K562 (cell line): ENCODE data around the gene SEC14L2. TPM values are rescaled to one million over a fixed set of nuclear protein-coding genes. Genes with fewer than 3 reads are reported as not detected.

Source experiments
- ATAC-seq: fragments of 200-7000 bp; cut with Tn5 transposase; 3 replicates; pipeline ENCODE4 v1.9.1; 2020; ENCODE audit warnings: moderate library complexity
- BruUV-seq: library from RNA; stranded (reverse); fragments of 400-500 nt; replicated peaks from 2 replicates; lab custom pipeline; 2021; lab: Mats Ljungman, UMichigan
- CTCF ChIA-PET: fragments of 300-600 bp; formaldehyde crosslinking; extraction: SDS; loops from one replicate; lab custom pipeline; 2021; ENCODE audit warnings: low intra/inter-chr PET ratio; lab: Yijun Ruan, JAX
- POLR2A ChIA-PET: fragments of 300-600, 350-650 bp; sonication (Branson Sonifier 250); formaldehyde crosslinking; extraction: SDS; loops from one replicate; lab custom pipeline; 2021; ENCODE audit warnings: antibody characterized with exemption, inconsistent platforms; lab: Yijun Ruan, JAX
- DNase-seq, 4 experiments: peaks; one replicate each; pipeline versions ENCODE4 v3.0.0 to v3.0.0-alpha.2; 2011 to 2018; ENCODE audit warnings: low spot score in 3 of 4, mixed read lengths in 3 of 4; ENCODE audit errors: extremely low read depth in 1 of 4
- FAIRE-seq: peaks from 2 replicates; lab custom pipeline; 2011; peaks lifted over from hg19 to GRCh38; lab: Jason Lieb, UNC
- H2AFZ ChIP-seq: 2 replicates; pipeline ENCODE4 v1.6.0; 2011; ENCODE audit warnings: low read depth, low read length, control low read depth, inconsistent platforms
- H3K27ac ChIP-seq: fragments of 200-600 bp; 3 replicates; pipeline ENCODE4 v1.8.0; 2011; ENCODE audit warnings: low read depth, mild to moderate bottlenecking, control low read depth, inconsistent platforms, low read length, moderate library complexity, mixed read lengths; ENCODE audit errors: extremely low read depth
- H3K27me3 ChIP-seq, 2 experiments: fragments of 300-600 bp in 1 of 2; 2 replicates in 1 of 2; 3 replicates in 1 of 2; pipeline versions ENCODE4 v1.6.0 to v1.8.0; 2011; ENCODE audit warnings: inconsistent platforms in 2 of 2, low read length in 2 of 2, mild to moderate bottlenecking in 1 of 2, mixed read lengths in 1 of 2, moderate library complexity in 1 of 2; ENCODE audit not compliant: control insufficient read depth in 2 of 2, insufficient read depth in 2 of 2
- H3K36me3 ChIP-seq: fragments of 300-600 bp; 3 replicates; pipeline ENCODE4 v1.8.0; 2011; ENCODE audit warnings: mild to moderate bottlenecking, low read length, inconsistent platforms; ENCODE audit not compliant: control insufficient read depth, insufficient read depth
- H3K4me1 ChIP-seq, 2 experiments: fragments of 200-600 bp in 1 of 2; replicated peaks in 1 of 2; 2 replicates in 1 of 2; 3 replicates in 1 of 2; pipeline versions ENCODE4 v1.5.1 to v1.8.0; 2011; ENCODE audit warnings: inconsistent platforms in 2 of 2, low read length in 2 of 2, mild to moderate bottlenecking in 1 of 2, mixed read lengths in 1 of 2, moderate library complexity in 1 of 2; ENCODE audit not compliant: control insufficient read depth in 2 of 2, insufficient read depth in 2 of 2
- H3K4me2 ChIP-seq: 2 replicates; pipeline ENCODE4 v1.6.1; 2011; ENCODE audit warnings: low read length, control low read depth, inconsistent platforms, mixed read lengths; ENCODE audit not compliant: insufficient read depth
- H3K4me3 ChIP-seq: fragments of 200-600 bp; sonication (generic), shearing (Covaris generic); 2 replicates; pipeline ENCODE4 v1.5.1; 2016; ENCODE audit warnings: control low read depth, inconsistent platforms
- H3K79me2 ChIP-seq: fragments of 200-600 bp; 3 replicates; pipeline ENCODE4 v1.8.0; 2011; ENCODE audit warnings: low read length, inconsistent platforms; ENCODE audit not compliant: control insufficient read depth, insufficient read depth
- H3K9ac ChIP-seq, 2 experiments: 2 replicates each; pipeline versions ENCODE4 v1.6.0 to v1.6.1; 2011; ENCODE audit warnings: low read depth in 2 of 2, low read length in 2 of 2, control low read depth in 1 of 2, inconsistent platforms in 1 of 2, mild to moderate bottlenecking in 1 of 2, mixed read lengths in 1 of 2; ENCODE audit not compliant: insufficient read depth in 1 of 2
- H3K9me1 ChIP-seq: one replicate; pipeline ENCODE4 v1.6.0; 2011; ENCODE audit warnings: inconsistent platforms, mild to moderate bottlenecking, low read length, moderate library complexity; ENCODE audit not compliant: control insufficient read depth, insufficient read depth
- H3K9me3 ChIP-seq: replicated peaks from 2 replicates; pipeline ENCODE4 v1.5.1; 2011; ENCODE audit warnings: low read depth, low read length, inconsistent platforms; ENCODE audit not compliant: control insufficient read depth, insufficient read depth
- H4K20me1 ChIP-seq: replicated peaks from 2 replicates; pipeline ENCODE4 v1.6.1; 2011; ENCODE audit warnings: low read length, inconsistent platforms, mixed read lengths; ENCODE audit not compliant: control insufficient read depth, insufficient read depth
- FUS ChIP-seq: fragments of 200-400 bp; formaldehyde crosslinking; optimal IDR thresholded peaks from 2 replicates; pipeline ENCODE3; 2017; ENCODE audit warnings: low read depth, low read length
- GATAD2B ChIP-seq: fragments of 450-650 bp; IDR thresholded peaks from 2 replicates; pipeline ENCODE4 v1.6.1; 2017; ENCODE audit warnings: mild to moderate bottlenecking, borderline replicate concordance
- PML ChIP-seq: IDR thresholded peaks from 2 replicates; pipeline ENCODE4 v1.6.1; 2012; ENCODE audit warnings: low read length, inconsistent platforms
- POLR2G ChIP-seq: fragments of 200-400 bp; formaldehyde crosslinking; IDR thresholded peaks from 2 replicates; pipeline ENCODE4 v1.6.1; 2017; ENCODE audit warnings: low read depth, mild to moderate bottlenecking, antibody characterized with exemption, low read length, moderate library complexity
- WGBS: fragments of 100-300 bp; shearing (Covaris generic); methylation state at CpG from one replicate; pipeline ENCODE4 v1.1.6; 2016; ENCODE audit warnings: low coverage, mixed read lengths; ENCODE audit not compliant: insufficient coverage; ENCODE audit errors: missing lambda C conversion rate; 5-methylcytosine and 5-hydroxymethylcytosine counted together
- in situ Hi-C: fragments of 300-500 bp; cut with MboI; formaldehyde crosslinking; loops from 4 replicates; pipeline ENCODE4 v1.15.0; 2018; ENCODE audit warnings: inconsistent platforms, mixed read lengths
- intact Hi-C: fragments of 100-400 bp; cut with micrococcal nuclease; formaldehyde crosslinking; loops from 2 replicates; pipeline ENCODE4 v1.14.2; 2022
- polyA plus RNA-seq, 8 experiments: library from polyadenylated mRNA; depleted of rRNA in 4 of 8; stranded (reverse) in 5 of 8; unstranded in 3 of 8; fragments of >200 nt; fragmentation: Nextera tagmentation in 2 of 8; fragmentation: Illumina TruSeq in 1 of 8; extraction: Ambion mirVana in 2 of 8; extraction: Trizol in 1 of 8; gene quantifications; 2 replicates each; pipeline versions ENCODE4 v1.2.1 to v1.2.3, GENCODE V29; 2011 to 2014; ENCODE audit warnings: inconsistent platforms in 1 of 8, missing spikeins in 1 of 8
- total RNA-seq, 7 experiments: library from RNA; depleted of rRNA in 6 of 7; stranded (reverse); fragments of >200 nt in 6 of 7; fragmentation: Illumina TruSeq in 2 of 7; extraction: Trizol in 2 of 7; gene quantifications; 2 replicates each; pipeline versions ENCODE4 v1.2.1 to v1.2.3, GENCODE V29; 2011 to 2021; ENCODE audit warnings: low replicate concordance in 1 of 7
- TF ChIP-seq, protein P1 (sequence below), 3 experiments: IDR thresholded peaks in 2 of 3; conservative IDR thresholded peaks in 1 of 3; 2 replicates each; pipeline ENCODE4 v1.5.1; 2011 to 2012; ENCODE audit warnings: low read length in 3 of 3, mild to moderate bottlenecking in 3 of 3, control low read depth in 2 of 3, improper control_type of control experiment in 1 of 3, inconsistent platforms in 1 of 3, low read depth in 1 of 3, mixed read lengths in 1 of 3, moderate library complexity in 1 of 3; ENCODE audit not compliant: insufficient read depth in 2 of 3

The SEC14L2 gene
- total and polyA plus RNA-seq, 9 of the 15 experiments (the other 6 are each of a cell fraction or from before 2014, with no cell fraction given): 0.03 to 0.17 (median 0.10) TPM

DNA sequence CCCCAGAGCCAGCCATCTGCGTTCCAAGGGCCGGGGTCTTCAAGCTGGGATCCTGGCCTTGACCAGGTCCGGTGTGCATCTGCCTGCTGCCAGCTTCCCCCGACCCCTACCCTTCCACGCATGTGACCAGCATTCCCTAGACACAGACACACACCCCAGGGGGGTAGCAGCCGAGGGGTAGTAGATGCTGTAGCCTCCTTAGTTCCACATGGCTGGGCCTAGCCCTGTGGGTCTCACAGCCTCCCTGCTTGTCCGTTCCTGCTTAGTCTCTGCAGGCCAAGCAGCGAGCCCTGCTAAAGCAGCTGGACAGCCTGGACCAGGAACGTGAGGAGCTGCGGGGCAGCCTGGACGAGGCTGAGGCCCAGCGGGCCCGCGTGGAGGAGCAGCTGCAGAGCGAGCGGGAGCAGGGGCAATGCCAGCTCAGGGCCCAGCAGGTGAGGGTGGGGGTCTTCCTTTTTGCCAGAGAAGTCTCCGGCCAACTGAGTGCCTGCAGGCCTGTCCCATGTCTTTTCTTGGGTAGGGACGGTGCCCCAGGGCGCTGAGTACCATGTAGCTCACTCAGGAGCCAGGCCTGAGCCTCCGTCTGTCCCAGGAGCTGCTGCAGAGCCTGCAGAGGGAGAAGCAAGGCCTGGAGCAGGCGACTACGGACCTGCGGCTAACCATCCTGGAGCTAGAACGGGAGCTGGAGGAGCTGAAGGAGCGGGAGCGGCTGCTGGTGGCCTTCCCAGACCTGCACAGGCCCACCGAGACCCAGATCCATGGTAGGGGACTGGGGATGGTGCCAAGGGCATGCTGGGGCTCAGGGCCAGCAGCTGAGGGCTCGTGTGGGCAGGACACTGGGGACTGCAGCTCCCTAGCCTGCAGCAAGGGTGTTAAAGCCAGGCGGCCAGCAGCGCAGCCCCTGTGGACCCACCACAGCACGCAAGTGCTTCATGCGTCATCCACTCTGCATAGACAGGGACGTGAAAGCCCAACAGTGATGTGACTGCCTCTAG, 23.2 kb upstream of the SEC14L2 start:
- peaks cover 0 to 15% of the 10 kb centered on the region in 2 experiments; a peak in 2 of 5 replicates for H3K4me1 ChIP-seq
- no peak overlapping the region for H2AFZ ChIP-seq
- no peaks in the 10 kb centered on the region for H3K9me1 ChIP-seq
- no peaks in the 10 kb centered on the region for H3K9me3 ChIP-seq
- 42% methylated on average over 19 of the region's 33 CpGs for WGBS
- DNase-seq (no peak), ATAC-seq (no peak), FAIRE-seq (no peak)
- intact Hi-C loops (no loop called here), in situ Hi-C loops (no loop called here)
- H3K27ac ChIP-seq: no peak overlapping the region
- H3K36me3 ChIP-seq: no peaks in the 10 kb centered on the region
- H3K9ac ChIP-seq: peak overlapping the region in 1 of 2 experiments; percentile 45; a peak in 2 of 4 replicates
- H3K79me2 ChIP-seq: no peaks in the 10 kb centered on the region
- no TSS peak for BruUV-seq
- no peak overlapping the region for H3K4me2 ChIP-seq
- CTCF ChIA-PET: no interaction called here
- no peaks in the 10 kb centered on the region for H4K20me1 ChIP-seq
- POLR2A ChIA-PET: interaction anchor here (2.4 kb wide), 1 partner anchor 8 kb away, joined by 9 read pairs; no protein-coding TSS in a partner anchor
- no peaks in the 10 kb centered on the region; a peak in 1 of 5 replicates for H3K27me3 ChIP-seq
- TF ChIP-seq, protein P1, sequence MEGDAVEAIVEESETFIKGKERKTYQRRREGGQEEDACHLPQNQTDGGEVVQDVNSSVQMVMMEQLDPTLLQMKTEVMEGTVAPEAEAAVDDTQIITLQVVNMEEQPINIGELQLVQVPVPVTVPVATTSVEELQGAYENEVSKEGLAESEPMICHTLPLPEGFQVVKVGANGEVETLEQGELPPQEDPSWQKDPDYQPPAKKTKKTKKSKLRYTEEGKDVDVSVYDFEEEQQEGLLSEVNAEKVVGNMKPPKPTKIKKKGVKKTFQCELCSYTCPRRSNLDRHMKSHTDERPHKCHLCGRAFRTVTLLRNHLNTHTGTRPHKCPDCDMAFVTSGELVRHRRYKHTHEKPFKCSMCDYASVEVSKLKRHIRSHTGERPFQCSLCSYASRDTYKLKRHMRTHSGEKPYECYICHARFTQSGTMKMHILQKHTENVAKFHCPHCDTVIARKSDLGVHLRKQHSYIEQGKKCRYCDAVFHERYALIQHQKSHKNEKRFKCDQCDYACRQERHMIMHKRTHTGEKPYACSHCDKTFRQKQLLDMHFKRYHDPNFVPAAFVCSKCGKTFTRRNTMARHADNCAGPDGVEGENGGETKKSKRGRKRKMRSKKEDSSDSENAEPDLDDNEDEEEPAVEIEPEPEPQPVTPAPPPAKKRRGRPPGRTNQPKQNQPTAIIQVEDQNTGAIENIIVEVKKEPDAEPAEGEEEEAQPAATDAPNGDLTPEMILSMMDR (IDR thresholded peaks at IDR 0.05 in 2 of 3, conservative IDR thresholded peaks at IDR 0.05 in 1 of 3; ENCODE audit: insufficient read depth in 2 of 3, low read depth in 1 of 3, low read length in 3 of 3): no peak
- TF ChIP-seq GATAD2B: no peak
- TF ChIP-seq FUS: no peak
- TF ChIP-seq PML: no peak
- peak; percentile 39; the same call in 1 of the 2 replicates for TF ChIP-seq POLR2G
- H3K4me3 ChIP-seq: no peak overlapping the region
